CD4-positive, alpha-beta T cell treated with Interleukin-4 for 4 hours (primary cell): ENCODE results near the gene MED12L.
A peak's percentile ranks its signal among the peaks of the same experiment; 100 is the strongest.

Experiments used
- DNase-seq: peaks from one replicate; pipeline ENCODE4 v3.0.0-alpha.2; 2020

Gene MED12L

DNA sequence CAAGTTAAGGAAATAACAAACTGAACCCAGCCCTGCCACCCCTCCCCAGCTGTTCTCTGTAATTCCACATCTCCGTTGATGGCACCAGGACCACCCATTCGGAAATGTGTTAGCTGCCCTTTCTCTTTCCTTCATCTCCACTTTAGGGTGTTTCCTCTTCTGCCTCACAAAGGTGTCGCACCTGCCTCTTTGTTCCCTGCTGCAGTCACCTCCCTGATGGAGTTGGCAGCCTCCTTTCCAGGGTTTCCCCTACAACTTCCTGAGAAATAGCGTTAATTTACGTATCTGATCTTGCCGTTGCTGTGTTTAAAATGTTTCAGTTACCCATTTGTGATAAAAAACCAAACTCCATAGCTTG lies 60.2 kb downstream of the MED12L start:
- DNase-seq = no peak

DNA sequence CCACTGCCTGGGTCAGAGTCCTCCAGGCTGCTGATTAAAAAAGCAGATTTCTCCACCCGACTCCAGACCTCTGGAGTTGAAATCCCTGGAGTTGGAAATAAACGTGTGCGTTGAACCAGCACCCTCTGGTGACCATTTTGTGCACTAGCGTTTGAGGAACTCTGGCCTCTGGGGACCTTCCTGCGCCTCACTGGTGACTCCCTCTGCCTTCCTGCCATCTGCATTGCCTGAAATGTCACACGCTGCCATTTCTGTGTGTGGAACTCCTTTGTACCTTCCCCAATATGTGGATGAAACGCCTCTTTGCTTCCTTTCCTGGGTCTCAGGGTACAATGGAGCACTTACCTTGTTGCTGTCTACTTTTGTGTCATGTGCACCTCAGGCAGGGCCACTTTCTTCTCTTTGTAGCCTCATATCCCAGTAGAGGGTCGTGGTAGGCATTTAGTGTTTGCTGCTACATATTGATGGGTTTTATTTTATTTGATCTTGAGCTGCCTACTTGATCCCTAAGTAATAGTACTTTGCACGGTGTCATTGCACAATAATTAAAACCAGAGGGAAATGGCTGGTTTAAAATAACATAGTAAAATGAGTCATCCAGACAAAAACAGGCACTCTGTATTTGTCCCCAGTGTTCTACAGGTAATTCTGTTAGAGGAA lies 60.7 kb downstream of the MED12L start:
- DNase-seq = peak; percentile 41

GRCh38 chr3:151146731-151147091 lies 61.2 kb downstream of the MED12L start:
- DNase-seq = no peak

DNA sequence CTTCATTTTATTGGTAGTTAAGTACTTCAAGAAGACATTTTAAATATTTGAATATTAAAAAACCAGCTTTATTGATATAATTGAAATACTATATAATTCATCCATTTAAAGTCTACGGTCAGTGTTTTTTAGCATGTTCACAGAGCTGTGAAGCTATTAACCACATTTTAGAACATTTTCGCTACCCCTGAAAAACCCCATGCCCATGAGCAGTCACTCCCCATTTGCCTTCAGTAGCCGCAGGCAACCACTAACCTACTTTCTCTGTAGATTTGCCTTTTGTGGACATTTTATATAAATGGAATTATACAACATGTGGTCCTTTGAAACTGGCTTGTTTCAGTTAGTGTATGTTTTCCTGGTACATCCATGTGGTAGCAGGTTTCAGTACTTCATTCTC lies 61.8 kb downstream of the MED12L start:
- DNase-seq = no peak

- DNase-seq = no peak
Observed at GRCh38 chr3:151152455-151153079, 67.1 kb downstream of the MED12L start.

GRCh38 chr3:151154566-151154965 lies 69.1 kb downstream of the MED12L start:
- no peak for DNase-seq

GRCh38 chr3:151155409-151156128 lies 70.1 kb downstream of the MED12L start:
- DNase-seq = no peak

DNA sequence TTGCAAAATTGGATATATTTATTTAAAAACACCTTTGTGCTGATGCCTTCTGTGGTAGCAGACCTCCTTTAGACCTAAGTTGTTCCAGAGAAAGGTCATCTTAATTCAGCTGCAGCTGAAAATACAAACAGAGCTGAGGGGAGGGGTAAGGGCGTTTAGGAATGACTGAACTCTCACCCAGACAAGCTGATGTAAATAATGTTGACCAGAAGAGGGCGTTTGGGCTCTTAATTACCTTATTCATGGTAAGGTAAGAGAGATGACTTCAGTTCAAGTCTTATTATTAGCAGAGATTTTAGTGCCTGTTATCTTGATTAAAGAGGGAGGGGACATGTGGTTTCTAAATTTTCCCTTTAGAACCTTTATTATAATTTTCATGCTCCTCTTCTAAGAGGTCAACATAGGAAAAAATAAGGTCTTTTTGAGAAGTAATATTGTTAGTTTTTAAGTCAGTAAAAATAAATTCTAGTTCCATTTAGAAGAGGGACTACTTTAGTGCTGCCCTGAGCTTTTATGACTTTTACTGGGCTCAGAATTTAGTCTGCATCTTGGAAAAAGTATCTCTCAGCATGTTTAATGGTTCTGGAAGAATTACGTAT lies 71.3 kb downstream of the MED12L start:
- DNase-seq = peak; percentile 66

DNA sequence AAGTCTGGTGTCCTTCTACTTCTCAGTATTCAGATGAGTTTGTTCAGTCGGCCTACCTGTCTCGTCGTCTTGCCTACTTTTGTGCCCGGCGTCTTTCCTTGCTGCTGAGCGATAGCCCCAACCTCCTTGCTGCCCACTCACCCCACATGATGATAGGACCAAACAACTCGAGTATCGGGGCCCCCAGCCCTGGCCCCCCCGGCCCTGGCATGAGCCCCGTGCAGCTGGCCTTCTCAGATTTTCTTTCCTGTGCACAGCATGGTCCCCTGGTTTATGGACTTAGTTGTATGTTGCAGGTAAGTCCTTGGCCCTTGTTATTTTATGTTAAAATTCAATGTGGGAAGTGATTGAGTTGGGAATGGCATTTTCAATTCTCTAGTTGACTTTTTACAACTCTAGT lies 74.3 kb downstream of the MED12L start:
- no peak for DNase-seq

DNA sequence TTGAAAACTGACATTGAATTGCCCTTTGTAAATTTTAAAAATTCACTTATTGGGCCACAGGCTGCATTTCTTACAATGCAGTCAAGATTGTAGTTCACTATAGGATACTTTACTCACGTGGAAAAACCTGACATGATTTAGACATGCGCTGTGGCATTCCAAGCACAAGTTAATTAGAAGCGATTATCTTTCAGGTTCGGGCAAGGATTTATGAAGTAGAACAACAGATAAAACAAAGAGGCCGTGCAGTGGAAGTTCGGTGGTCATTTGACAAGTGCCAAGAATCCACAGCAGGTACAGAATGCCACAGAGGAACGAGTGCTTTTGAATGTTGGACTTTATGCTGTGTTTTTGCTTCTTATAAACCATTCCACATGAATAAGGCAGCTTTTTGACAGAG lies 79.8 kb downstream of the MED12L start:
- no peak for DNase-seq

- no peak for DNase-seq
Observed at GRCh38 chr3:151166161-151166560, 80.7 kb downstream of the MED12L start.

DNA sequence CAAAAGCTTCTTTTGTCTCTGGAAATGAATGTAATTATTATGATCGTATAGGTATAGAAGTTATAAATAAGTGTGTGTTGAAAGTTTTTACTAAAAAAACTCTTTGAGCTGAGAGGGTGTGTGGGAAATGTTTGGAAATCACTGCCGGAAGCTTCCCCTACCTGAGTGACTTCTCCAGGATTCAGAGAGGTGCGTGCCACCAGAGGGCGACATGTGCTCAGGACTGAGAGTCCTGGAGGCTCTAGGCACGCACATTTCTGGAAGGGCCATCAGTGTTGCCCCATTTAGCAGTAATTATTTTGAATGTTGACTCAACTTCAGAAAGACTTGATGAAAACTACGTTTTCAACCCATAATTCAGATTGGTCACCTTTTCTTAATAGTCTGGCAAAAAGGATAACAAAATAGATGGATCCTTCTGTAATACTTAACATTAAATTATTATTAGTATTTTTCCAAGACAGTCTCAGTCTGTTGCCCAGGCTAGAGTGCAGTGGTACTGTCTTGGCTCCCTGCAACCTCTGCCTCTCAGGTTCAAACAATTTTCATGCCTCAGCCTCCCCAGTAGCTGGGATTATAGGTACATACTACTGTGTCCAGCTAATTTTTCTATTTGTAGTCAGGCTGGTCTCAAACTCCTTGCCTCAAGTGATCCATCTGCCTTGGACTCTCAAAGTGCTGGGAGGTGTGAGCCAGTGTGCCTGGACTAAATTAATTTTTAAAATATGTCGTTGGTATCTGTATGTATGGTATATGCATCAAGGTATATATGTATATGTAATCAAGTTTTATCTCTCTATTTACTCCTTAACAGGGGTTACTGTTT lies 83.0 kb downstream of the MED12L start:
- peak; percentile 79 for DNase-seq

DNA sequence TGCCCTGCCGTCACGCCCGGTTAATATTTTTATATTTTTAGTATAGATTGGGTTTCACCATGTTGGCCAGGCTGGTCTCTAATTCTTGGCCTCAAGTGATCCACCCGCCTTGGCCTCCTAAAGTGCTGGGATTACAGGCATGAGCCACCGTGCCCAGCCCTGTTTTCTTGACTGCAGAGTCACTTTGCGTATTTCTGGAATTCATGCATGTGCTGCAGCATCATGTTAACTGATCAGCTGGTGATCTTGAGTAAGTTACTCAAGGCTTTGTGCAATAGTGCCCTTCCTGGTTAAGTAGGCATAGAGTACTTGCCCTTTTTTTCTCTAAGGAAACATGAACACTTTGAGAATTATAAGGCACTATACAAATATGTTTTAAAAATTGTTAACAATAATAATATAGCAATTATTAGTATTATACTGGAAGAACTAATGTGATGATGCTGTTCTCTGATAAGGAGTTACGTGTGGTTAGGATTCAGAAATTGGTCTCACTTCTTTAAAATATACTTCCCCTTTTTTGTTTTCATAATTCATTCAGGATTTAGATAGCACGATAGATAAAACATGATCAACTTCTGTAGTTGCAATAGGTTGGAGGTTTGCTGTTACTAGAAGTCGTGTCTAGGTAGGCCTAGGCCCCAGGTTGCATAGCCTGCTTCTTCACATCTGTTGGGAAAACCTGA lies 83.9 kb downstream of the MED12L start:
- DNase-seq = no peak

DNA sequence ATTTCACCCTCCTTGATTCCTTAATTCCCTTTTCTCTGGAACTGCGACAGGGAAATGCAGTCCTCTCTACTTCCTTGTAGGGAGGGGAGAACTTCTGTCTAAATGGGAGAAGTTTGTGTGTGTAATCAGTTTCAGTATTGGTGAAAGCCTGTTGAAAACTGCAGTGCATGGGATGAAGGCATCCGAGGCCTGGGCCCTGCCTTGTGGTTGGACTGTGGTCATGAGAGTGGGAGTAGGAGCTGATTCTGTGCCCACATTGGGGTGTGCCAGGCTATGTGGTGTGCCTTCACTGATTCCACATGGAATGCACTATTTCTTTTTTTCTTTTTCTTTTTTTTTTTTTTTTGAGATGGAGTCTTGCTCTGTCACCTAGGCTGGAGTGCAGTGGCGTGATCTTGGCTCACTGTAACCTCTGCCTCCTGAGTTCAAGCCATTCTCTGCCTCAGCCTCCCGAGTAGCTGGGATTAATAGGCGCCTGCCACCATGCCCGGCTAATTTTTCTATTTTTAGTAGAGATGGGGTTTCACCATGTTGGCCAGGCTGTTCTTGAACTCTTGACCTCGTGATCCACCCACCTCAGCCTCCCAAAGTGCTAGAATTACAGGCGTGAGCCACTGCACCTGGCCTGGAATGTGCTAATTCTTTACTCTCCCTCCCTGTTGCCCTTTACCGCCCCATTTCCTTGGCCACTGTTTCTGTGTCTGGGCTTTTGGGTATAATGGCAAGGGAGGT lies 84.7 kb downstream of the MED12L start:
- peak; percentile 31 for DNase-seq

- DNase-seq = peak; percentile 55
Observed at GRCh38 chr3:151171145-151171757, 85.8 kb downstream of the MED12L start.

GRCh38 chr3:151174351-151174750 lies 88.9 kb downstream of the MED12L start:
- DNase-seq = no peak

- no peak for DNase-seq
Observed at GRCh38 chr3:151175952-151176351, 90.5 kb downstream of the MED12L start.

GRCh38 chr3:151178208-151178845 lies 92.9 kb downstream of the MED12L start:
- DNase-seq = no peak

DNA sequence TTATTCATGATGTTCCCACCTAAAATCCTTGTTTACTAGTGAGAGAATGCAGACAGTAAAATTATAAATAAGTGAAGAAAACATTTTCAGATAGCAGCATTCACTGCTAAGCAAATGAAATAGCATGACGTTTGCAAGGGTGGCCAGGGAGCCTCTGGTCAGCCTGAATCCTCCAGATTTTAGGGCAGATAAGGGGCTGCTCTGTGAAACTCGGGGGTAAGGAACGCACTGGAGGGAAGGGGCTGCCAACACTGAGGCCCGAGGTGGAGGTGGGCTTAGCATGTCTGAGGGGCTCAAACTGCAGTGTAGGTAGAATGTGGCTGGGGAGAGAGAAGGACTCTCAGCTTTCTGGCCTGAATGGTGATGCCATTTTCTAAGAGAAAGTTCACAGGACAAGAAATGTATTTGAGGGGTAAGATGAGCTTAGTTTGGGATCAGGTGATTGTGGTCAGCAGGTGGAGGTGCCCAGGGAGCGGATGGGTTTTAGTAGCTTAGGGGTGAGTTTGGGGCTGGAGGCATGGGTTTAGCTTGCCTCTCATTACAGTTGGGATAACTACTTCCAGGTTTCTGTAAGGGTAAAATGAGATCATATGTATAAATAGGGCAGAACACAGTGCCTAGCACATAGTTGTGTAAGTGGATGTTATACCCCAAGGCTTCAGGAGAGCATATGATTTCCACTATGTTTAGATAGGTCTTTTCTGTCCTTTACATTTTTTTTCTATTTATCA lies 97.0 kb downstream of the MED12L start:
- DNase-seq = no peak

- DNase-seq = peak; percentile 50
Observed at GRCh38 chr3:151183265-151183671, 97.8 kb downstream of the MED12L start.
